Activated CD4-positive, CD25-positive, alpha-beta regulatory T cell treated with anti-CD3 and anti-CD28 coated beads, Interleukin-2, amount 50 U/mL, for 16 hours (primary cell): ENCODE results near the gene SERTAD4.
"Not testable (repeated sequence)": the region's sequence is repeated elsewhere in the genome, so short reads cannot be mapped to it uniquely, and the experiment has no call there.

Experiments used
- DNase-seq: peaks from one replicate; pipeline ENCODE4 v3.0.0-alpha.2; 2020; ENCODE audit warnings: low read depth, low spot score

SERTAD4 gene

GRCh38 chr1:210260096-210260495, 27.5 kb downstream of the SERTAD4 start:
- no peak for DNase-seq

GRCh38 chr1:210262167-210262896, 29.7 kb downstream of the SERTAD4 start:
- DNase-seq, result no peak

- no peak for DNase-seq
These were observed 30.3 kb downstream of the SERTAD4 start for GRCh38 chr1:210262897-210263272.

- no peak for DNase-seq
These were observed 31.4 kb downstream of the SERTAD4 start for GRCh38 chr1:210263963-210264362.

- DNase-seq, result no peak
These were observed 32.1 kb downstream of the SERTAD4 start for GRCh38 chr1:210264496-210265380.

GRCh38 chr1:210265392-210265955, 32.9 kb downstream of the SERTAD4 start:
- not testable (repeated sequence) for DNase-seq

DNA sequence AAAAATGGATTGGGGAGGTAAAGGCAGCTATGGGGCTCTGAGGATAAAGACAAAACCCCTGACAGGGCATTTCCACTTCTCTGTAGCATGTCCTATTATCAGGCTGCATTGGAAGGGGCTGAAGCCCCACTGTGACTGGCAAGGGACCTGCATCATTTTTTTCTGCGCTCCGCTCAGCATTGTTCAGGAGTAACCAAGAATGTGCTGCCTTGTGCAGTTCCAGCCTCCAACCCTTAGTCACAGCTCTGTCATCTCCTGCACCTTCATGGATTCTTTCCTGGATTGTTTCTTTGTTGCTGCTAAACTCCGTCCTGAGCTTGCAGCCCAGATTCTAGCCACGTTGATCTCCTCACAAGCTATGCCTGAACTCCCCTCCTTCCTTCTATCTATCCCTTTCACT, 37.4 kb downstream of the SERTAD4 start:
- no peak for DNase-seq

GRCh38 chr1:210272666-210273065, 40.1 kb downstream of the SERTAD4 start:
- DNase-seq, result no peak

DNA sequence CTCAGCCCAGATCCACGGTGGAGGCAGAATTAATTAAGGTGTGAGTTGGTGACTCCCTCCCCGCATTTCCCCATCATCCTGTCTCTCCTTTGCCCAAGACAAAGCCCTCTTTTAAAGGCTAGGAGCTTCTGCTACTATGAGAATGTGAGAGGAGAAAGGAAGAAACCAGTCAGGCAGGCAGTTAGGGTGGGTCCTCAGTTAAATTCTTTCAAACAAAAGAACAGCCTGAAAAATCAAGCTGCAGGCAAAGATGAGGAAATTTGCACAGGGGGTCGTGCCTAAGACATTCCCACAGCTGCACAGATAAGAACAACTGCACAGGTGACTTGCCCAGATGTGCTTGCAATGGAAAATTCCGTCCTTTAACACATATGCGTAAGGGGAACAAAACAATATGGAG, 47.6 kb downstream of the SERTAD4 start:
- DNase-seq, result no peak

DNA sequence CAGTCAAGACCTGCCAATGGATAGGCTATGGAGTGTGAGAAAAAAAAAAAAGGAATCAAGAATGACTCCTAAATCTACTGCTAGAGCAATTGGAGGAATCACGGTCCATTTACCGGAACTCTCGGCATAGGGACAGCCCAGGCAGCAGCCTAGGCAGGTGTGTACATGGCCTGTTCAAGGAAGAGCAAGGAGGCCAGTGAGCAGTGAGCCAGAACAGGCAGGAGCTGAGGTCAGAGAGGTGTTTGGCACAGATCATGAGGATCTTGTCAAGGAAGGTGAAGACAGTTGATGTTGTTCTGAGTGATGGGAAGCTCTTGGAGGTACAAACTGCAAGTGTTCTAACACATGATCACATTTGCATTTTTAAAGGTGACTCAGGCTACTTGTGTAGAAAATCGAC, 55.5 kb downstream of the SERTAD4 start:
- DNase-seq, result no peak

DNA sequence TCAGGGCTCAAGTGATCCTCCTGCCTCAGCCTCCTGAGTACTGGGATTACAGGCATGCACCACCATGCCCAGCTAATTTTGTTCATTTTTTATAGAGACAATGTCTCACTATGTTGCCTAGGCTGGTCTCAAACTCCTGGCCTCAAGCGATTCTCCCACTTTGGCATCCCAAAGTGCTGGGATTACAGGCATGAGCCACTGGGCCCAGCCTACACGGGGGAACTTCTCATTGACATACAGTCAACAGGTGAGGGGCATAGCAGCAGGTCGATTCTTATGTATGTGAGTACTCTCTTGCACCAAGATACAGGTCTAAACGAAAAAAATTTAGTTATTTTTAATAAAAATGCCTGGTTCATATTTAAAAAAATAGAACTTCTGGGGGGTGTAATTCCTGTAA, 56.7 kb downstream of the SERTAD4 start:
- no peak for DNase-seq

GRCh38 chr1:210291081-210291764, 58.6 kb downstream of the SERTAD4 start:
- DNase-seq, result no peak

DNA sequence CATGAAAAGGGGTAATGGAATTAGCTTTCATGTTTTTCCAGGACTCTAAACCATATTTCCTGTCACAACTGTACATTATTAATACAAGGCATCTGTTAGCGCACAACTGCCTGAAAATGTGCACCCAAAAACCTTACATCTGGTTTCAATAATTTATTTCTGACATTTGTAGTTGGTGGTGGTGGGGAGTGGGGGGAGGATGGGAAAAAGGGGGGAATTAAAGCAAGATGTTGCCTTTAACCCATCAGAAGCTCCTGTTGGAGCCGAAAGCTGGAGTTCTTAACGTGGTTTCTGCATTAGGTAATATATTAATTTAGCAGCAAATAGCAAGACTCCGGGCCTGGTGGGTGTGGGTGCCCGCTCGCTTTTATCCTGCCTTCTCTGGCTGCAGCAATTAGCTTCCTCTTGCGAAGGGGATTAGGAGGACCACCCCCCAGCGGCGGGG, 59.2 kb downstream of the SERTAD4 start:
- no peak for DNase-seq

DNA sequence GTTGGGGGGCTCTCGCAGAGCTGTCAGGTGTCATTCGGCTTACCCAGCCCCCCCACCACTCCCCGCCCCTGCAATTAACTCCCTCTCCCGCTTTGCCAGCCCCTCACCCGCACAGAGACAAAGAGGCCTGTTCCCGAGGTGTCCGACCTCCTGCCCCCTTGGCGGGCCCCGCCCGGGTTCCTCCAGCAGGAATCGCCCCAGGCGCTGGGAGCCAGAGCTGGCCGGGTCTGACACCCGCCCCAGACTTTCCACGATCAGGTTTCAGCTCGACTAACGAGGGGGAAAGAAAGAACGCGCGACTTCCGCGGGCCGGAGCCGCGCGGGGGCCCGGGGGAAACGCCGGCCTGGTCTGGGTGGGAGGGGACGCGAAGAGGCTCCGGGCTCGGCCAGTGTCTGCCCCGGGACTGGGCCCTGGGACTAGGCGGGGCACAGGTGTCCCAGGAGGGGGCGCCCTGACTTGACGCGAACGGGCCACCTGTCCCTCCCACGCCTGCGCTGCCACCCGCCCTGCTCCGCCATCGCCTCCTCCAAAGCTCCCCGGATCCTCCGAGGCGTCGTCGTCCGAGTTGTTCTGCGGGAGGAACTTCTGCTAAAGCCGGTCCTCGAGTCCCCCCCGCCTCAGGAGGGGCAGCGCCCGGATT, 59.8 kb downstream of the SERTAD4 start:
- DNase-seq, result no peak

- DNase-seq, result no peak
These were observed 60.6 kb downstream of the SERTAD4 start for GRCh38 chr1:210293171-210293607.

DNA sequence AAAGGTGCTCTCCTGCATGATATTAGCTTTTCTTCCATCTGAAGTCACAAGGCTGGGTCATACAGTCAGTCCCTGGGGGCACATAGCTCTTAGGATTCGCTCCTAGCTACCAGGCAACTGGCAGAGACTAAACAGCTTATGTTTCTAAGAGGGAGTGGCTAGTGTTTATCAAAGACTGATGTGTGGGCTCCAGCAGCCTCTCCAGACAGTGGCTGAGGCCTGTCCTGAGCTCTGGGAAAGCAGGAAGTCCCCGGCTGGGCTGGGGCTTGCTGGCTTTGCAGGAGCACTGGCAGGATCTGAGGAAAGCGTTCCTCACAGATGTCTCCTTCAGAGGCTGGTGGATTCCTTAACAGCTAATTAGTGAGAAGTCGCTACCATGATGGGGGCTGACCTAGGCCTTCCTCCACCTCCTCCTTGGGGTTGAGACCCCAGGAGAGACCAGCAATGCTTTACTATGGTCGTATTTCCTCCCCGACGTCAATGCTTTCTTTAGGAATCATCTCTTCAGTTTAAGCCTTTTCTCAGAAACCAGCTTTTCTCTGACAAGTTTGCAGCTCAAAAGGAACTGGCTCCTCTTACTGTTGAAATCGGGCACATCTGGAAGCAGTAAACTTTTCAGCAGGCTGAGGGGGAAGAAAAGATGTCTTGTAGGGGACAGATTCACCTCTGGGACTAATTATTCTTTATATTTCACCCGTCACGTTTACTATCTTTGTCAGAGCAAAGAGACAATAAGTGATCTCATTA, 62.6 kb downstream of the SERTAD4 start:
- no peak for DNase-seq
